Measurements from ENCODE around the gene SLC4A4.

GRCh38 chr4:71595576-71596108 is 256.8 kb downstream of the SLC4A4 start:
- TF ChIP-seq JUND (IDR thresholded peaks at IDR 0.05), result no peak
- TF ChIP-seq GABPA (IDR thresholded peaks at IDR 0.05; ENCODE audit: low read depth), result no peak
- TF ChIP-seq RXRA (IDR thresholded peaks at IDR 0.05; ENCODE audit: borderline replicate concordance, low read depth), result no peak
- no peak for TF ChIP-seq POLR2AphosphoS5 (IDR thresholded peaks at IDR 0.05; ENCODE audit: low read depth, low read length)
- TF ChIP-seq CTCF (IDR thresholded peaks at IDR 0.05), result no peak
- no peak for TF ChIP-seq MXI1 (IDR thresholded peaks at IDR 0.05; ENCODE audit: low read depth, low read length)
- no peak for TF ChIP-seq YY1 (IDR thresholded peaks at IDR 0.05; ENCODE audit: low read depth)
- TF ChIP-seq FOXJ3 (CRISPR knock-in tag; IDR thresholded peaks at IDR 0.05), result no peak
- no peak for TF ChIP-seq NFIC (IDR thresholded peaks at IDR 0.05; ENCODE audit: borderline replicate concordance)
